B cell (primary cell): Measurements from ENCODE around the gene AAK1. TPM values are rescaled to one million over a fixed set of nuclear protein-coding genes. Genes with fewer than 3 reads are reported as not detected.

Experiments
- ATAC-seq: fragments of 200-7000 bp; cut with Tn5 transposase; one replicate; pipeline ENCODE4 v1.10.0; 2021; ENCODE audit warnings: low read depth, mild to moderate bottlenecking, moderate number of reproducible peaks, moderate library complexity
- CTCF ChIA-PET: fragments of 350-600 bp; sonication (Branson Sonifier 250); formaldehyde crosslinking; loops from one replicate; lab custom pipeline; 2021; ENCODE audit warnings: antibody characterized with exemption, inconsistent platforms; lab: Charles Lee
- POLR2A ChIA-PET: fragments of 350-600 bp; sonication (Branson Sonifier 250); formaldehyde crosslinking; loops from one replicate; lab custom pipeline; 2021; ENCODE audit warnings: antibody characterized with exemption; lab: Charles Lee
- DNase-seq: peaks from one replicate; pipeline ENCODE4 v3.0.0; 2013
- H2AFZ ChIP-seq: 2 replicates; pipeline ENCODE4 v1.6.1; 2012; ENCODE audit warnings: mild to moderate bottlenecking, low read depth, low read length; ENCODE audit not compliant: insufficient read depth, poor library complexity, severe bottlenecking
- H3K27ac ChIP-seq, 2 donors: 1 replicate in 1 of 2; 2 replicates in 1 of 2; pipeline ENCODE4 v1.5.1; 2012 to 2013; ENCODE audit warnings: low read length in 2 of 2, mild to moderate bottlenecking in 2 of 2, moderate library complexity in 1 of 2
- H3K27me3 ChIP-seq, 4 experiments: fragments of 200-600 bp in 1 of 4; sonication (generic) in 1 of 4; replicated peaks in 1 of 4; 1 replicate in 2 of 4; 2 replicates in 2 of 4; pipeline versions ENCODE4 v1.6.1 to v1.7.0; 2013 to 2016; ENCODE audit warnings: low read length in 3 of 4, mild to moderate bottlenecking in 2 of 4, mixed read lengths in 1 of 4, moderate library complexity in 1 of 4; ENCODE audit not compliant: insufficient read depth in 4 of 4, control insufficient read depth in 3 of 4; ENCODE audit errors: control extremely low read depth in 1 of 4
- H3K36me3 ChIP-seq, 2 experiments: replicated peaks in 1 of 2; 1 replicate in 1 of 2; 2 replicates in 1 of 2; pipeline versions ENCODE4 v1.6.1 to v1.7.1; 2013; ENCODE audit warnings: low read length in 1 of 2; ENCODE audit not compliant: insufficient read depth in 2 of 2, control insufficient read depth in 1 of 2; ENCODE audit errors: control extremely low read depth in 1 of 2, extremely low read depth in 1 of 2
- H3K4me1 ChIP-seq, 2 donors: fragments of 200-600 bp in 1 of 2; sonication (generic) in 1 of 2; 1 replicate in 1 of 2; 2 replicates in 1 of 2; pipeline versions ENCODE4 v1.5.1 to v1.6.1; 2013 to 2017; ENCODE audit warnings: low read length in 2 of 2; ENCODE audit not compliant: control insufficient read depth in 2 of 2, insufficient read depth in 2 of 2
- H3K4me2 ChIP-seq: replicated peaks from 2 replicates; pipeline ENCODE3; 2012; ENCODE audit warnings: mild to moderate bottlenecking, low read depth, low read length; ENCODE audit not compliant: poor library complexity, severe bottlenecking
- H3K4me3 ChIP-seq, 5 experiments: fragments of 200-600 bp in 1 of 5; sonication (generic) in 1 of 5; 1 replicate in 3 of 5; 2 replicates in 2 of 5; pipeline versions ENCODE4 v1.5.1 to v1.7.0; 2011 to 2016; ENCODE audit warnings: low read length in 4 of 5, mild to moderate bottlenecking in 4 of 5, low read depth in 2 of 5, control low read depth in 1 of 5, moderate library complexity in 1 of 5; ENCODE audit not compliant: insufficient read depth in 1 of 5; ENCODE audit errors: control extremely low read depth in 1 of 5, extremely low read depth in 1 of 5
- H3K79me2 ChIP-seq: fragments of 200-600 bp; sonication (generic); one replicate; pipeline ENCODE4 v1.6.0; 2016; ENCODE audit warnings: low read length; ENCODE audit not compliant: control insufficient read depth, insufficient read depth
- H3K9ac ChIP-seq: fragments of 200-600 bp; sonication (generic); 2 replicates; pipeline ENCODE4 v1.6.1; 2017; ENCODE audit warnings: mild to moderate bottlenecking, low read length, moderate library complexity
- H3K9me3 ChIP-seq, 3 donors: one replicate each; pipeline versions ENCODE4 v1.6.1 to v1.7.1; 2013; ENCODE audit warnings: low read length in 2 of 3; ENCODE audit not compliant: control insufficient read depth in 2 of 3, insufficient read depth in 1 of 3; ENCODE audit errors: control extremely low read depth in 1 of 3
- H4K20me1 ChIP-seq: 2 replicates; pipeline ENCODE4 v1.6.0; 2012; ENCODE audit warnings: mild to moderate bottlenecking, low read length; ENCODE audit not compliant: insufficient read depth, control insufficient read depth, poor library complexity, severe bottlenecking
- H3K27ac Mint-ChIP-seq: one replicate; pipeline ENCODE4 v1.8.0; 2021; ENCODE audit warnings: mixed read lengths
- H3K27me3 Mint-ChIP-seq: one replicate; pipeline ENCODE4 v1.8.0; 2021; ENCODE audit warnings: mixed read lengths
- H3K4me1 Mint-ChIP-seq: one replicate; pipeline ENCODE4 v1.8.0; 2021; ENCODE audit warnings: mixed read lengths
- H3K4me3 Mint-ChIP-seq: one replicate; pipeline ENCODE4 v1.8.0; 2021; ENCODE audit warnings: mixed read lengths
- H3K9me3 Mint-ChIP-seq: one replicate; pipeline ENCODE4 v1.8.0; 2022; ENCODE audit warnings: mixed read lengths; ENCODE audit not compliant: insufficient read depth
- CTCF ChIP-seq: fragments of 200-600 bp; IDR thresholded peaks from one replicate; pipeline ENCODE4 v1.8.0; 2022; ENCODE audit warnings: antibody characterized with exemption, mild to moderate bottlenecking
- EZH2 ChIP-seq: IDR thresholded peaks from 2 replicates; pipeline ENCODE4 v1.6.1; 2012; ENCODE audit warnings: borderline replicate concordance, low read depth, mild to moderate bottlenecking, moderate library complexity, low read length; ENCODE audit not compliant: insufficient read depth, poor library complexity, severe bottlenecking
- WGBS: methylation state at CpG from one replicate; pipeline ENCODE4 v1.1.5; 2013; ENCODE audit warnings: missing lambda C conversion rate; ENCODE audit not compliant: insufficient coverage; 5-methylcytosine and 5-hydroxymethylcytosine counted together
- intact Hi-C: fragments of 100-400 bp; cut with micrococcal nuclease; formaldehyde crosslinking; loops from one replicate; pipeline ENCODE4 v1.10.0; 2022
- polyA plus RNA-seq: library from polyadenylated mRNA; depleted of rRNA; stranded (reverse); fragments of >200 nt; gene quantifications from 2 replicates; pipeline ENCODE4 v1.2.3, GENCODE V29; 2012
- total RNA-seq, 2 donors: library from RNA; stranded (reverse); fragments of 120-200 nt in 1 of 2; gene quantifications; 1 replicate in 1 of 2; 2 replicates in 1 of 2; pipeline versions ENCODE4 v1.2.3 to v1.2.4, GENCODE V29; 2013 to 2022

Gene AAK1
- total and polyA plus RNA-seq, 2 donors (not counting 1 experiment from before 2014, with no cell fraction given): 2.4 to 7.2 TPM

DNA sequence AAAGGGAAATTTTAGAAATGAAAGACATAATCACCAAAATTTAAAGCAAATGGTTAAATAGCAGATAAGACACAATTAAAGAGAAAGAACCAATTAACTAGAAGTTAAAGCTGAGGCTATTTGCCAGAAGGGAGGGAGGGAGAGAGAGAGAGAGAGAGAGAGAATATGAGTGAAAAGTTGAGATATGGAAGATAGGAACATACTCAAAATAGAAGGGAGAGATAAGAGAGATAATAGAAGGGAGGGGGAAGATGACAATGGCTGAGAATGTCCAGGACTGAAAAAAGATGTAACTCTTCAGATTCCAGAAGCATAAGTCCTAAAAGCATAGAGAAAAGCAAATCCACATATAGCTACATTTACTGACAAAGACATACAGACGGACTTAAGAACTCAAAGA lies 17.1 kb upstream of the AAK1 start:
- peaks cover 54% of the 10 kb centered on the region for H3K27me3 Mint-ChIP-seq
- TF ChIP-seq CTCF (no peak), EZH2 (no peak)
- intact Hi-C loops: no loop called here
- no peak overlapping the region for H2AFZ ChIP-seq
- no CpG with 5 or more reads among the region's 1 CpG for WGBS
- H3K4me2 ChIP-seq: no peak overlapping the region
- H3K4me3 ChIP-seq: no peak overlapping the region
- CTCF ChIA-PET: no interaction called here
- peaks cover 0 to 29% (median 21%) of the 10 kb centered on the region in 4 experiments for H3K27me3 ChIP-seq
- H3K4me1 Mint-ChIP-seq: no peaks in the 10 kb centered on the region
- ATAC-seq (no peak), DNase-seq (no peak)
- no peaks in the 10 kb centered on the region for H4K20me1 ChIP-seq
- no peaks in the 10 kb centered on the region for H3K4me1 ChIP-seq
- no peak overlapping the region for H3K9ac ChIP-seq
- H3K79me2 ChIP-seq: no peaks in the 10 kb centered on the region
- no peak overlapping the region for H3K27ac ChIP-seq
- H3K4me3 Mint-ChIP-seq: no peak overlapping the region
- H3K36me3 ChIP-seq: no peaks in the 10 kb centered on the region
- H3K9me3 Mint-ChIP-seq: peaks cover 3% of the 10 kb centered on the region
- POLR2A ChIA-PET: no interaction called here
- peaks cover 5 to 10% (median 7%) of the 10 kb centered on the region in 3 donors for H3K9me3 ChIP-seq
- no peak overlapping the region for H3K27ac Mint-ChIP-seq

DNA sequence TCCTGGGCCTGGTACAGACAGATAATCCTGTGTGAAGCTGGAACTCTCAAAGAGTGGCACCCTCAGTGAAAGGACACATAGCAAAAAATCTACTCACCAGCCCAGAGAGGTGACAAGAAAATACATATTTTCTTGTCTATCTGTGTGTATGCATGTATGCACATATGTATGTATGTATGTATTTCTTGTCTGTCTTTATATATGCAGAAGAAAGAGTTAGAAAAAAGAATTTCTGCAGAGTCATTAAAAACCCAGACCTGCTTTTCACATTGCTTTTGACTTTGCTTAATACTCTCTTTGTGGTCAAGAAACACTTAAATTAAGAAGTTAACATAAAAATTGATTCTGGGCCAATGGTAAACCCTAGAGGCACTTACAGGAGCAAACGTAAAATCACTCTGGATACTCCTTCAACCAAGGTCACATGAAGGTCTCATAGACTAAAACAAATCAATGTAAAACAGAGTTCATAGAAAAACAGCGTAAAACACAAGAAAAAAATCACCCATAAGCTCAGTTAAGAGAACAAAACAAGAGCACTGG lies 16.5 kb upstream of the AAK1 start:
- Mint-ChIP-seq H3K9me3 (peaks cover 3% of the 10 kb centered on the region), H3K27me3 (peaks cover 54% of the 10 kb centered on the region), H3K4me3 (no peak overlapping the region), H3K27ac (no peak overlapping the region), H3K4me1 (no peaks in the 10 kb centered on the region)
- no peaks in the 10 kb centered on the region for H3K36me3 ChIP-seq
- H3K4me1 ChIP-seq: no peaks in the 10 kb centered on the region
- H2AFZ ChIP-seq: no peak overlapping the region
- H3K27ac ChIP-seq: no peak overlapping the region
- H3K4me3 ChIP-seq: no peak overlapping the region
- ChIA-PET POLR2A (interaction anchor here (0.6 kb wide), 1 partner anchor 128 kb away, joined by 4 read pairs; no protein-coding TSS in a partner anchor), CTCF (no interaction called here)
- H3K79me2 ChIP-seq: no peaks in the 10 kb centered on the region
- peaks cover 0 to 32% (median 17%) of the 10 kb centered on the region in 4 experiments for H3K27me3 ChIP-seq
- H3K9ac ChIP-seq: no peak overlapping the region
- DNase-seq (no peak), ATAC-seq (no peak)
- TF ChIP-seq EZH2: no peak
- no peak for TF ChIP-seq CTCF
- peaks cover 5 to 10% (median 5%) of the 10 kb centered on the region in 3 donors for H3K9me3 ChIP-seq
- H4K20me1 ChIP-seq: no peaks in the 10 kb centered on the region
- 50% methylated on average over 1 of the region's 2 CpGs for WGBS
- no peak overlapping the region for H3K4me2 ChIP-seq
- intact Hi-C loops: no loop called here
